GM06990 (cell line): ENCODE results near the gene CLDN20.

Experiments
- DNase-seq: peaks from one replicate; pipeline ENCODE4 v3.0.0-alpha.2; 2011; ENCODE audit not compliant: insufficient read length; ENCODE audit errors: extremely low read depth
- H3K27me3 ChIP-seq: replicated peaks from 2 replicates; pipeline ENCODE4 v1.6.0; 2011; ENCODE audit warnings: low read length; ENCODE audit not compliant: control insufficient read depth, insufficient read depth
- H3K36me3 ChIP-seq: 2 replicates; pipeline ENCODE4 v1.5.1; 2011; ENCODE audit warnings: low read length; ENCODE audit not compliant: control insufficient read depth, insufficient read depth
- H3K4me3 ChIP-seq: replicated peaks from 2 replicates; pipeline ENCODE4 v1.5.1; 2011; ENCODE audit warnings: low read depth, mild to moderate bottlenecking, control low read depth, low read length
- TF ChIP-seq, protein P1 (sequence below): IDR thresholded peaks from 2 replicates; pipeline ENCODE4 v1.5.1; 2011; ENCODE audit warnings: low read length, control low read depth, mild to moderate bottlenecking, inconsistent platforms; ENCODE audit not compliant: insufficient read depth, poor library complexity, severe bottlenecking

CLDN20 gene

DNA sequence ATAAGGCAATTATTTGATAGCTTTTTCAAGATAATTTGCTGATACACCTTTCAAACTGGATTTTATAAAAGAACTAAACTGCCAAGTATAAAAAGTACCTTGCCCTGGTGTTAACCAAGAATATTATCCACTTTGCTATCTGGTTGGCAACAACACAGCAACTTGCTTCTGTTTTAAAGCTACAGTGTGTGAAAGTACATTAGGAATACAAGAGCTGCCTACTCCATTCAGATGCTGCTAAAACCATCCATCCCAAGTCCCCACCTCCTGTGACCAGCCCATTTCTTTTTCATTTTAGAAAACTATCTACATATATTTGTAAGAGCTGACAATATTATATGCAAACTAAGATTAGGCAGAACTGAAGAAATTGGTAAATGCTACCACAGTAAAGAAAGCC lies 12.8 kb downstream of the CLDN20 start:
- no peak for DNase-seq
- Histone ChIP-seq H3K36me3 (peaks cover 8% of the 10 kb centered on the region), H3K27me3 (no peaks in the 10 kb centered on the region), H3K4me3 (no peak overlapping the region)
- TF ChIP-seq, protein P1, sequence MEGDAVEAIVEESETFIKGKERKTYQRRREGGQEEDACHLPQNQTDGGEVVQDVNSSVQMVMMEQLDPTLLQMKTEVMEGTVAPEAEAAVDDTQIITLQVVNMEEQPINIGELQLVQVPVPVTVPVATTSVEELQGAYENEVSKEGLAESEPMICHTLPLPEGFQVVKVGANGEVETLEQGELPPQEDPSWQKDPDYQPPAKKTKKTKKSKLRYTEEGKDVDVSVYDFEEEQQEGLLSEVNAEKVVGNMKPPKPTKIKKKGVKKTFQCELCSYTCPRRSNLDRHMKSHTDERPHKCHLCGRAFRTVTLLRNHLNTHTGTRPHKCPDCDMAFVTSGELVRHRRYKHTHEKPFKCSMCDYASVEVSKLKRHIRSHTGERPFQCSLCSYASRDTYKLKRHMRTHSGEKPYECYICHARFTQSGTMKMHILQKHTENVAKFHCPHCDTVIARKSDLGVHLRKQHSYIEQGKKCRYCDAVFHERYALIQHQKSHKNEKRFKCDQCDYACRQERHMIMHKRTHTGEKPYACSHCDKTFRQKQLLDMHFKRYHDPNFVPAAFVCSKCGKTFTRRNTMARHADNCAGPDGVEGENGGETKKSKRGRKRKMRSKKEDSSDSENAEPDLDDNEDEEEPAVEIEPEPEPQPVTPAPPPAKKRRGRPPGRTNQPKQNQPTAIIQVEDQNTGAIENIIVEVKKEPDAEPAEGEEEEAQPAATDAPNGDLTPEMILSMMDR, result no peak

DNA sequence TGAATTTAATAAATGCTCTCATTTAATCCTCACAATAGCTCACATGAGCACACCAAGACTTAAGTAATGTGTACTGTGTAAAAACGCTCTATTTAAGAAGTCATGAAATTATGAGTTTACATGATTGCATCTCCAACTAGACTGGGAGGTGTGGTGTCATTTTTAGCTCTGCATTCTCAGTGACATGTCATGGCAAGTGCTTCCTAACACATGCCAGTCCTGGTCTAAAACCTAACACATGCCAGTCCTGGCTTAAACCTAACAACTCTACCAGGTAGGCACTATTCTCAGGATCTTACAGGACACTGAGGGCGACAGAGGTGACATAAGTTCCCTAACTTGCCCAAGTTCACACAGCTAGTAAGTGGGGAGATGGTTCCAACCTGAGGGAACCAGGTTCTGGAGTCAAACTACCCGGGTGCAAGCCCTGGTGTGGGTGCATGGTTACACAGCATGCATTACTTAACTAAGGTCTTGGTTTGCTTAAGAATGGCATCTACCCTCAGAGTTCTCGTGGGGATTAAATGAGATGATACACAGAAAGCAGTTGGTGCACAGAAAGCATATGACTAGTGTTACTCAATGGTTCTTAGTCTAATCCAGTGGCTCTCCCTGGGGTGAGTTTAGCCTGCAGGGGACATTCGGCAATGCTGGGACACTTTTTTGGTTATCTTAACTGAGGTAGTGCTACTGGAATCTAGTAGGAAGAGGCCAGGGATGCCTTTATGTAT lies 14.7 kb downstream of the CLDN20 start:
- H3K27me3 ChIP-seq, result no peaks in the 10 kb centered on the region
- no peak overlapping the region for H3K4me3 ChIP-seq
- H3K36me3 ChIP-seq, result peaks cover 8% of the 10 kb centered on the region
- no peak for DNase-seq
- TF ChIP-seq, protein P1, result no peak

- peaks cover 2% of the 10 kb centered on the region for H3K36me3 ChIP-seq
- H3K4me3 ChIP-seq, result no peak overlapping the region
- TF ChIP-seq, protein P1, result no peak
- no peaks in the 10 kb centered on the region for H3K27me3 ChIP-seq
- no peak for DNase-seq
Observed at GRCh38 chr6:155284775-155285174, 21.0 kb downstream of the CLDN20 start.

GRCh38 chr6:155287762-155288161 lies 23.9 kb downstream of the CLDN20 start:
- peaks cover 6% of the 10 kb centered on the region for H3K36me3 ChIP-seq
- no peaks in the 10 kb centered on the region for H3K27me3 ChIP-seq
- H3K4me3 ChIP-seq, result no peak overlapping the region
- TF ChIP-seq, protein P1, result no peak
- no peak for DNase-seq

DNA sequence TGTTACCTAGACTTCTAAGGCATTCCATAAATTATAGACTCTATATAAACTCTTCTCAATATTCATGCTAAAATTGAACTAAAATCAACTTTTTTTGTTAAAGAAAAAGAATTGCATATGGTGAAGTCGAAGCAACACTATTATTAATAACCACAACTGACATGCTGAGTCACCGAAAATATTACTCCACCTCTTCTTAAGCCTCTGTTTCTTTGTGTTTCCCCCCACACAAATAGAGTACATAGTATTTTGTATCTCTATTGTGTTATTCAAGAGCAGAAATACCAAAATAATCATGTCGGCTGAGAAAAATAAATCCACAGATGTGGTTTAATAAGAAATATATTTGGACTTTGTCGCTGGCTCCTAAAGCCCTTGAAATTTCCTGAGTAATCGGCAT lies 26.7 kb downstream of the CLDN20 start:
- H3K4me3 ChIP-seq, result no peak overlapping the region
- H3K36me3 ChIP-seq, result peaks cover 6% of the 10 kb centered on the region
- no peak for DNase-seq
- TF ChIP-seq, protein P1, result no peak
- H3K27me3 ChIP-seq, result no peaks in the 10 kb centered on the region

GRCh38 chr6:155291291-155291690 lies 27.5 kb downstream of the CLDN20 start:
- H3K27me3 ChIP-seq, result no peaks in the 10 kb centered on the region
- no peak for DNase-seq
- peaks cover 7% of the 10 kb centered on the region for H3K36me3 ChIP-seq
- H3K4me3 ChIP-seq, result no peak overlapping the region
- TF ChIP-seq, protein P1, result no peak
